GM12874 (cell line): Measurements from ENCODE around the gene ARHGAP26.
A peak's percentile ranks its signal among the peaks of the same experiment; 100 is the strongest.

Source experiments
- TF ChIP-seq, protein P1 (sequence below): IDR thresholded peaks from 2 replicates; pipeline ENCODE4 v1.5.1; 2011; ENCODE audit warnings: low read depth, mild to moderate bottlenecking, control low read depth, low read length, moderate library complexity; ENCODE audit not compliant: insufficient read depth

The ARHGAP26 gene

DNA sequence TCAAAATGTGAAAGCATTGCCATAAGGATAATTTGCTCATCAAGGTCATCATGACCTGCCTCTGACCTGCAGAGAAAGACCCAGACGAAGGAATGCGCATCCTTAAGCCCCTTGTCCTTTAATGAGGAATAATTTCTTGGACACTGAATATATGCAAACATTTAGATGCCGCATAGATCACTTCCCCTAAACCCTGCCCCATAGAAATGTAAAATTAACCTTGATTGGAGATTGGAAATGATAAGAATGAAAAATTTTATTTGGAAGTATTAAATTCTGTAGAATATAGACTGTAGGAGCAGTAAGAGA, 233.1 kb downstream of the ARHGAP26 start:
- TF ChIP-seq, protein P1, sequence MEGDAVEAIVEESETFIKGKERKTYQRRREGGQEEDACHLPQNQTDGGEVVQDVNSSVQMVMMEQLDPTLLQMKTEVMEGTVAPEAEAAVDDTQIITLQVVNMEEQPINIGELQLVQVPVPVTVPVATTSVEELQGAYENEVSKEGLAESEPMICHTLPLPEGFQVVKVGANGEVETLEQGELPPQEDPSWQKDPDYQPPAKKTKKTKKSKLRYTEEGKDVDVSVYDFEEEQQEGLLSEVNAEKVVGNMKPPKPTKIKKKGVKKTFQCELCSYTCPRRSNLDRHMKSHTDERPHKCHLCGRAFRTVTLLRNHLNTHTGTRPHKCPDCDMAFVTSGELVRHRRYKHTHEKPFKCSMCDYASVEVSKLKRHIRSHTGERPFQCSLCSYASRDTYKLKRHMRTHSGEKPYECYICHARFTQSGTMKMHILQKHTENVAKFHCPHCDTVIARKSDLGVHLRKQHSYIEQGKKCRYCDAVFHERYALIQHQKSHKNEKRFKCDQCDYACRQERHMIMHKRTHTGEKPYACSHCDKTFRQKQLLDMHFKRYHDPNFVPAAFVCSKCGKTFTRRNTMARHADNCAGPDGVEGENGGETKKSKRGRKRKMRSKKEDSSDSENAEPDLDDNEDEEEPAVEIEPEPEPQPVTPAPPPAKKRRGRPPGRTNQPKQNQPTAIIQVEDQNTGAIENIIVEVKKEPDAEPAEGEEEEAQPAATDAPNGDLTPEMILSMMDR: no peak

- TF ChIP-seq, protein P1: no peak
Measured at GRCh38 chr5:143004361-143005145, 234.4 kb downstream of the ARHGAP26 start.

DNA sequence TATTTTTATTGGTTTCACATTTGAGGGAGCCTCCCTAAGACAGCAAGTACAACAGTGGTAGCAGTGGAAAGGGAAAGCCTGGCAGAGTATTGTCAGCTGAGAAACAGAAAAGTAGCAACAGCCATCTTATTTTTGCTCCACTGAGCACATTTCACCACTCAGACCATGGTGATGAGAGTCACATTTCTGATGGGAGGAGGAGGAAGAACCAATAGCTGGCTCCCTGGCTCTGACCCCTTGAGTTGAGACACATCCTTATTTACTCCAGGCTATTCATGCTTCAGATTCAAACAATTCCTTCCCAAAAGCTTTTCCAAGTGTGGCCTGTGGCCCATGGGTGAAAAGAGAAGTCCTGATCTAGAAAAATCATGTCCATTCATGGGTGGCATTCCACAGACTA, 236.3 kb downstream of the ARHGAP26 start:
- TF ChIP-seq, protein P1: no peak

DNA sequence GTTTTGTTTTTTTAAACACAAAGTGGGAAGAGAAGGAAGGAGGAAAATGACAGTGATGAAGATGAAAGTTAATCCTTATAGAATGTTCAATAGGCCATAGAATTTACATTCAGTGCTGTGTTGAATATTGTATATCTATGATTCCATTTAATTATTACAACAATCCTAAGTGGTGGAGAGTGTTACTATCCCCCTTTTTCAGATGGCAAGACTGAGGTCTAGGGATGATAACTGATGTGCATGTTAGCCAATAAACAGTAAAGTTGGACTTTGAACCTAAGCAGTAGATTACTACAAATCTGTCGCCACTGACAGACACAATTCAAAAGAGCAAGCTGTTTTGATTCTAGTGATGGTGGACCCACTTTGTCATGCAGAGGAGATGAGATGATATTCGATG, 237.9 kb downstream of the ARHGAP26 start:
- TF ChIP-seq, protein P1: no peak

DNA sequence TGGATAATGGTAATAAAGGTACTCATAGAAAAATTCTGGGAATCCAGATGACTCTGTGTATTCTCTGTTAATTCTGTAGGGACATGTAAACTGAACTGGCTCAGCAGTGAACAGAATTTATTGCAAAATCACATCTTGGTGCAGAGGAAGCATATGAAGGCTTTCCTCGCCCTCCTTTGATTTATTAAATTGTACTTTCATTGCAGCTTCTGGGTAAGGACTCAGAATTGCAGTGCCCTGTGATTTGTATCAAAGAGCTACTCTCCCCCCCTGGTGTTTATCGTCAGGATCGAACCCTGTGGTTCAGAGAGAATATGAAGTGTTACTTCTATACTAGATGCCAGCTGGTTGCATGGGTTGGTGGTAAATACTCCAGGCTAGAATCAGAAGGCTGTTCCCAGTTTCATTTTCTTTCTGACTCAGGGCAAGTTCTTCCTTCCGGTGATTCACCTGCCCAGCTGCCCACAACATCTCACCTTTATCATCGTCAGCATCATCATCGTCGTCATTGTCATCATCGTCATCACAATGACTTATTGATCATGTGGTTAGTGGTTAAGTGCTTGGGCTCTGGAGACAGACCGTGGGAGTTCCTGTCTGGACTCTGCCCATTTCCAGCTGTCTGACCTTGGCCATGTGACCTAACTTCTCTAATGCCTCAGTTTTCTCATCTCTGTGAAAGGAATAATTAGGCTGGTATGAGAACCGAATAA, 238.8 kb downstream of the ARHGAP26 start:
- TF ChIP-seq, protein P1: peak; percentile 23; the same call in 1 of the 2 replicates

DNA sequence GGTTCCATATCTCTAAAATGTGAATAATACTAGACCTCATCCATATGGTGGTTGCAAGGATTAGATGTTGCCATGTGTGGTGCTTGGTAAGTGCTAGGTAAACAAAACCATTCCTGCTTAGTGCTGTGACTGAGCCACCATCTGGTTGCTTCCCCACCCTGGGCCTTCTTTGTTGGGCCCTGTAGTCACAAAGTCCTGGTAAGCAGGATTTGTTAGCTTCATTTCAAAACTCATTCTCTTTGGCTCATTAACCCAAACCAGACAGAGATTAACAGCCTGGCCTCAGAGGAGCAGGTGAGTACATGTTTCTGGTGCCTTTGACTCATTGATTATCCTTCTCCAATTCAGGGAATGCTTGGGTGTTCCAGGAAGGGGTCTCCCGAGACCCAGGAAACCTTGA, 240.2 kb downstream of the ARHGAP26 start:
- TF ChIP-seq, protein P1: no peak

DNA sequence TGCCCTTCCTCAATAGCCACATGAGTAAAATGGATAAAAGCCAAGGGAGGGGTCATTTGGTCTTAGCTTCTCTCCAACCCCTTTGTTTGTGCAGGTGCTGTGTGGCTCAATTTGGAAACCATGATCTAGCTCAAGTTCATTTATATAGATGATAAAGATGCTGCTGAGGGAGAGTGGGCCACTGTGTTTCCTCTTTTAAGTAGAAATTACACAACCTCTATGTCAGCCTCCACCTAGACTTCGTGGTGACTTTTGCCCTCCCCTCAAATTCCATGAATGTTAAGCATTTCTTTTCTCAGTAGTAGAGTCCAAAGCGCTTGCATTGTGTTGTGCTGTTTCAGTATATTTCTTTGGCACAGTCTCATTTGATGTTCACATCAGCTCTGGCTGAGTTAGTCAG, 241.4 kb downstream of the ARHGAP26 start:
- TF ChIP-seq, protein P1: no peak
